Testis (tissue), 2 donors: ENCODE data around the gene PNMA8B.

Experiments used
- POLR2A ChIP-seq: fragments of 450-650 bp; IDR thresholded peaks from one replicate; pipeline ENCODE4 v1.6.1; 2017; ENCODE audit warnings: antibody characterized with exemption, mild to moderate bottlenecking, moderate library complexity
- TF ChIP-seq, protein P1 (sequence below), 3 experiments: fragments of 450-650 bp in 2 of 3; fragments of 200-600 bp in 1 of 3; sonication (generic) in 1 of 3; IDR thresholded peaks; one replicate each; pipeline ENCODE4 v1.5.1; 2016 to 2019; ENCODE audit warnings: antibody characterized with exemption in 3 of 3, mild to moderate bottlenecking in 2 of 3, moderate library complexity in 1 of 3

DNA sequence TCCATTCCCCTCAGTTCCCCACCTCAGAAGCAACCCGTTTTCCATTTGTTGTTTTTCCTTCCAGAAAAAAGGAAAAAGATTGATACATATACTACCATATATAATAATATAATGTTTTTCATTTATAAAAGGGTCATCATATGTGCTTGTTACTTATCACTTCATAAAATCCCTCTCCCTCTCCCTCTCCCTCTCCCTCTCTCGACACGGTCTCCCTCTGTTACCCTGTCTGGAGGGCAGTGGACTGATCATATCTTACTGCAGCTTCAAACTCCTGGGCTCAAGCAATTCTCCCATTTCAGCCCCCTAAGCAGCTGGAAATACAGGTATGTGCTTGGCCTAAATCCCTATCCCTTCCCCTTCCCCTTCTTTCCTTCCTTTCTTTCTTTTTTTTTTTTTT, 41.4 kb downstream of the PNMA8B start:
- no peak for TF ChIP-seq POLR2A
- TF ChIP-seq, protein P1, sequence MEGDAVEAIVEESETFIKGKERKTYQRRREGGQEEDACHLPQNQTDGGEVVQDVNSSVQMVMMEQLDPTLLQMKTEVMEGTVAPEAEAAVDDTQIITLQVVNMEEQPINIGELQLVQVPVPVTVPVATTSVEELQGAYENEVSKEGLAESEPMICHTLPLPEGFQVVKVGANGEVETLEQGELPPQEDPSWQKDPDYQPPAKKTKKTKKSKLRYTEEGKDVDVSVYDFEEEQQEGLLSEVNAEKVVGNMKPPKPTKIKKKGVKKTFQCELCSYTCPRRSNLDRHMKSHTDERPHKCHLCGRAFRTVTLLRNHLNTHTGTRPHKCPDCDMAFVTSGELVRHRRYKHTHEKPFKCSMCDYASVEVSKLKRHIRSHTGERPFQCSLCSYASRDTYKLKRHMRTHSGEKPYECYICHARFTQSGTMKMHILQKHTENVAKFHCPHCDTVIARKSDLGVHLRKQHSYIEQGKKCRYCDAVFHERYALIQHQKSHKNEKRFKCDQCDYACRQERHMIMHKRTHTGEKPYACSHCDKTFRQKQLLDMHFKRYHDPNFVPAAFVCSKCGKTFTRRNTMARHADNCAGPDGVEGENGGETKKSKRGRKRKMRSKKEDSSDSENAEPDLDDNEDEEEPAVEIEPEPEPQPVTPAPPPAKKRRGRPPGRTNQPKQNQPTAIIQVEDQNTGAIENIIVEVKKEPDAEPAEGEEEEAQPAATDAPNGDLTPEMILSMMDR (IDR thresholded peaks at IDR 0.05): no peak
